Thyroid gland (tissue), 4 donors: Measurements from ENCODE around the gene AKR1C3. TPM values are rescaled to one million over a fixed set of nuclear protein-coding genes. Genes with fewer than 3 reads are reported as not detected.
A peak's percentile ranks its signal among the peaks of the same experiment; 100 is the strongest.
"Not testable (repeated sequence)": the region's sequence is repeated elsewhere in the genome, so short reads cannot be mapped to it uniquely, and the experiment has no call there.

Experiments
- DNase-seq, 2 donors: peaks; one replicate each; pipeline ENCODE4 v3.0.0-alpha.2; 2019
- H3K27ac ChIP-seq, 3 donors: fragments of 200-600 bp; sonication (generic); 1 replicate in 2 of 3; 2 replicates in 1 of 3; pipeline ENCODE4 v1.5.1; 2016 to 2019; ENCODE audit warnings: mild to moderate bottlenecking in 1 of 3, moderate library complexity in 1 of 3
- H3K27me3 ChIP-seq: fragments of 200-600 bp; sonication (generic); one replicate; pipeline ENCODE4 v1.5.1; 2019
- H3K36me3 ChIP-seq, 2 donors: fragments of 200-600 bp; sonication (generic); one replicate each; pipeline ENCODE4 v1.5.1; 2016 to 2019
- H3K4me1 ChIP-seq, 2 donors: fragments of 200-600 bp; sonication (generic); one replicate each; pipeline ENCODE4 v1.5.1; 2017 to 2019
- H3K4me3 ChIP-seq, 3 donors: fragments of 200-600 bp; sonication (generic); replicated peaks in 1 of 3; 1 replicate in 2 of 3; 2 replicates in 1 of 3; pipeline ENCODE4 v1.5.1; 2016; ENCODE audit warnings: mild to moderate bottlenecking in 1 of 3
- H3K9me3 ChIP-seq: fragments of 200-600 bp; sonication (generic); one replicate; pipeline ENCODE4 v1.5.1; 2017
- CTCF ChIP-seq, 6 experiments: fragments of 200-600 bp in 3 of 6; fragments of 450-650 bp in 3 of 6; sonication (generic) in 3 of 6; IDR thresholded peaks; one replicate each; pipeline ENCODE4 v1.5.1; 2016 to 2019; ENCODE audit warnings: antibody characterized with exemption in 6 of 6, mild to moderate bottlenecking in 2 of 6, inconsistent platforms in 1 of 6, moderate library complexity in 1 of 6
- POLR2A ChIP-seq, 2 donors: fragments of 450-650 bp; IDR thresholded peaks; one replicate each; pipeline ENCODE4 v1.6.1; 2017; ENCODE audit warnings: antibody characterized with exemption in 2 of 2, mild to moderate bottlenecking in 2 of 2, moderate library complexity in 1 of 2
- WGBS, 2 donors: methylation state at CpG; one replicate each; pipeline ENCODE4 v1.1.5; 2017; 5-methylcytosine and 5-hydroxymethylcytosine counted together
- intact Hi-C: fragments of 100-400 bp; cut with DNase I; formaldehyde crosslinking; loops from one replicate; pipeline ENCODE4 v1.15.1; 2023
- total RNA-seq, 4 donors: library from RNA; depleted of rRNA; stranded (reverse); fragments of >200 nt; gene quantifications; one replicate each; pipeline ENCODE4 v1.2.3, GENCODE V29; 2016

Gene AKR1C3
- total RNA-seq, 4 donors from 2014 or later = 42.7 to 73.6 (median 67.4) TPM

GRCh38 chr10:5103481-5103880 lies 9.3 kb downstream of the AKR1C3 start:
- Histone ChIP-seq H3K36me3 (peaks cover 14 to 42% of the 10 kb centered on the region in 2 donors), H3K27me3 (no peaks in the 10 kb centered on the region), H3K27ac (no peak overlapping the region), H3K4me1 (no peaks in the 10 kb centered on the region), H3K4me3 (no peak overlapping the region), H3K9me3 (no peaks in the 10 kb centered on the region)
- no peak for DNase-seq
- WGBS, 2 donors = 83 to 87% methylated on average over 2 of the region's 2 CpGs
- intact Hi-C loops = no loop called here
- TF ChIP-seq CTCF (IDR thresholded peaks at IDR 0.05) = no peak
- TF ChIP-seq POLR2A (IDR thresholded peaks at IDR 0.05) = no peak

- Histone ChIP-seq H3K27ac (no peak overlapping the region), H3K27me3 (no peaks in the 10 kb centered on the region), H3K4me1 (no peaks in the 10 kb centered on the region), H3K9me3 (no peaks in the 10 kb centered on the region), H3K4me3 (no peak overlapping the region), H3K36me3 (peaks cover 10 to 31% of the 10 kb centered on the region in 2 donors)
- TF ChIP-seq CTCF (IDR thresholded peaks at IDR 0.05) (no peak), POLR2A (IDR thresholded peaks at IDR 0.05) (no peak)
- intact Hi-C loops = no loop called here
- peak in 1 of 2 donors; percentile 5 for DNase-seq
- 93 to 94% methylated on average over 1 of the region's 1 CpG for WGBS, 2 donors
These were observed 11.4 kb downstream of the AKR1C3 start for GRCh38 chr10:5105626-5106025.

GRCh38 chr10:5106553-5106952 lies 12.3 kb downstream of the AKR1C3 start:
- no peaks in the 10 kb centered on the region for H3K27me3 ChIP-seq
- DNase-seq = no peak
- TF ChIP-seq CTCF (IDR thresholded peaks at IDR 0.05) (no peak), POLR2A (IDR thresholded peaks at IDR 0.05) (no peak)
- intact Hi-C loops = no loop called here
- no peak overlapping the region for H3K27ac ChIP-seq
- H3K4me3 ChIP-seq = no peak overlapping the region
- no peaks in the 10 kb centered on the region for H3K4me1 ChIP-seq
- no peaks in the 10 kb centered on the region for H3K9me3 ChIP-seq
- WGBS, 2 donors = 80 to 92% methylated on average over 1 of the region's 1 CpG
- H3K36me3 ChIP-seq = peaks cover 10 to 26% of the 10 kb centered on the region in 2 donors

- no peak for DNase-seq
- Histone ChIP-seq H3K27ac (no peak overlapping the region), H3K9me3 (no peaks in the 10 kb centered on the region), H3K36me3 (peaks cover 7 to 22% of the 10 kb centered on the region in 2 donors), H3K4me3 (no peak overlapping the region), H3K27me3 (no peaks in the 10 kb centered on the region), H3K4me1 (no peaks in the 10 kb centered on the region)
- intact Hi-C loops = no loop called here
- TF ChIP-seq POLR2A (IDR thresholded peaks at IDR 0.05) (no peak), CTCF (IDR thresholded peaks at IDR 0.05) (no peak)
- WGBS, 2 donors = 60 to 71% methylated on average over 8 of the region's 8 CpGs
These were observed 13.8 kb downstream of the AKR1C3 start for GRCh38 chr10:5107860-5108526.

GRCh38 chr10:5108658-5109416 lies 14.6 kb downstream of the AKR1C3 start:
- Histone ChIP-seq H3K4me1 (no peaks in the 10 kb centered on the region), H3K27ac (no peak overlapping the region), H3K36me3 (peaks cover 7 to 18% of the 10 kb centered on the region in 2 donors), H3K4me3 (no peak overlapping the region), H3K9me3 (no peaks in the 10 kb centered on the region), H3K27me3 (no peaks in the 10 kb centered on the region)
- intact Hi-C loops = no loop called here
- 46 to 70% methylated on average over 3 of the region's 3 CpGs for WGBS, 2 donors
- DNase-seq = no peak
- TF ChIP-seq POLR2A (IDR thresholded peaks at IDR 0.05) (no peak), CTCF (IDR thresholded peaks at IDR 0.05) (no peak)

GRCh38 chr10:5109861-5110260 lies 15.6 kb downstream of the AKR1C3 start:
- peaks cover 7 to 18% of the 10 kb centered on the region in 2 donors for H3K36me3 ChIP-seq
- H3K27me3 ChIP-seq, H3K27ac ChIP-seq, intact Hi-C loops, H3K4me3 ChIP-seq, H3K4me1 ChIP-seq, H3K9me3 ChIP-seq, DNase-seq: not testable (repeated sequence)
- 94 to 100% methylated on average over 3 to 11 of the region's 12 CpGs for WGBS, 2 donors
